K562 (cell line): ENCODE data around the gene C19orf12. TPM values are rescaled to one million over a fixed set of nuclear protein-coding genes. Genes with fewer than 3 reads are reported as not detected.

Source experiments
- ARID1B ChIP-seq: fragments of 450-650 bp; IDR thresholded peaks from 2 replicates; pipeline ENCODE4 v1.6.1; 2016; ENCODE audit warnings: antibody characterized with exemption, mild to moderate bottlenecking, inconsistent platforms
- C11orf30 ChIP-seq: fragments of 450-650 bp; IDR thresholded peaks from 2 replicates; pipeline ENCODE4 v1.6.1; 2016; ENCODE audit warnings: low read depth, mild to moderate bottlenecking
- CHCHD3 ChIP-seq: fragments of 250-450 bp; sonication (Bioruptor Pico); IDR thresholded peaks from 2 replicates; pipeline ENCODE4 v2.1.2; 2022; ENCODE audit warnings: mild to moderate bottlenecking
- ETS2 ChIP-seq: IDR thresholded peaks from 2 replicates; pipeline ENCODE4 v1.6.1; 2016; ENCODE audit warnings: borderline replicate concordance, missing genetic modification characterization, mild to moderate bottlenecking, moderate library complexity, missing compliant biosample characterization; ENCODE audit not compliant: poor library complexity, severe bottlenecking
- FOXM1 ChIP-seq, 2 experiments: fragments of 450-650 bp in 1 of 2; sonication (generic) in 1 of 2; formaldehyde crosslinking in 1 of 2; IDR thresholded peaks; 2 replicates each; pipeline versions ENCODE4 v1.6.1 to v1.9.0; 2017 to 2022; ENCODE audit warnings: low read depth in 2 of 2, mild to moderate bottlenecking in 2 of 2, missing genetic modification reagents in 1 of 2, moderate library complexity in 1 of 2
- MAFG ChIP-seq: fragments of 450-650 bp; conservative IDR thresholded peaks from 2 replicates; pipeline ENCODE4 v1.6.1; 2016; ENCODE audit warnings: missing genetic modification characterization, missing compliant biosample characterization
- NCOA4 ChIP-seq: fragments of 450-650 bp; IDR thresholded peaks from 2 replicates; pipeline ENCODE4 v1.6.1; 2018; ENCODE audit warnings: mild to moderate bottlenecking; ENCODE audit not compliant: partially characterized antibody
- POLR2G ChIP-seq: fragments of 200-400 bp; formaldehyde crosslinking; IDR thresholded peaks from 2 replicates; pipeline ENCODE4 v1.6.1; 2017; ENCODE audit warnings: low read depth, mild to moderate bottlenecking, antibody characterized with exemption, low read length, moderate library complexity
- POLR3A ChIP-seq: IDR thresholded peaks from 2 replicates; pipeline ENCODE4 v1.6.1; 2011; ENCODE audit warnings: borderline replicate concordance, mild to moderate bottlenecking, moderate library complexity; ENCODE audit not compliant: insufficient read length, insufficient read depth; ENCODE audit errors: extremely low read depth
- RFX7 ChIP-seq: fragments of 250-450 bp; sonication (Bioruptor Pico); IDR thresholded peaks from 2 replicates; pipeline ENCODE4 v1.5.1; 2021; ENCODE audit warnings: mild to moderate bottlenecking
- U2AF2 ChIP-seq: fragments of 200-400 bp; formaldehyde crosslinking; optimal IDR thresholded peaks from 2 replicates; pipeline ENCODE3; 2017; ENCODE audit warnings: low read depth, mild to moderate bottlenecking, low read length
- ZEB2 ChIP-seq: fragments of 450-650 bp; IDR thresholded peaks from 2 replicates; pipeline ENCODE4 v1.6.1; 2016
- ZNF121 ChIP-seq: sonication (generic); formaldehyde crosslinking; conservative IDR thresholded peaks from 2 replicates; pipeline ENCODE4 v1.8.0; 2022; ENCODE audit warnings: missing genetic modification reagents
- ZNF316 ChIP-seq: fragments of 450-650 bp; IDR thresholded peaks from 2 replicates; pipeline ENCODE4 v1.6.1; 2016
- ZNF449 ChIP-seq: fragments of 250-450 bp; sonication (Bioruptor Pico); IDR thresholded peaks from 2 replicates; pipeline ENCODE4 v1.8.0; 2022; ENCODE audit warnings: moderate library complexity, mild to moderate bottlenecking, inconsistent platforms
- polyA plus RNA-seq, 8 experiments: library from polyadenylated mRNA; depleted of rRNA in 4 of 8; stranded (reverse) in 5 of 8; unstranded in 3 of 8; fragments of >200 nt; fragmentation: Nextera tagmentation in 2 of 8; fragmentation: Illumina TruSeq in 1 of 8; extraction: Ambion mirVana in 2 of 8; extraction: Trizol in 1 of 8; gene quantifications; 2 replicates each; pipeline versions ENCODE4 v1.2.1 to v1.2.3, GENCODE V29; 2011 to 2014; ENCODE audit warnings: inconsistent platforms in 1 of 8, missing spikeins in 1 of 8
- total RNA-seq, 7 experiments: library from RNA; depleted of rRNA in 6 of 7; stranded (reverse); fragments of >200 nt in 6 of 7; fragmentation: Illumina TruSeq in 2 of 7; extraction: Trizol in 2 of 7; gene quantifications; 2 replicates each; pipeline versions ENCODE4 v1.2.1 to v1.2.3, GENCODE V29; 2011 to 2021; ENCODE audit warnings: low replicate concordance in 1 of 7
- TF ChIP-seq, protein P1 (sequence below): sonication (generic); formaldehyde crosslinking; IDR thresholded peaks from 2 replicates; pipeline ENCODE4 v1.8.1; 2023; ENCODE audit warnings: missing genetic modification reagents, mild to moderate bottlenecking, borderline replicate concordance

C19orf12 gene
- total and polyA plus RNA-seq, 9 of the 15 experiments (the other 6 are each of a cell fraction or from before 2014, with no cell fraction given) = 1.9 to 14.5 (median 10.2) TPM

DNA sequence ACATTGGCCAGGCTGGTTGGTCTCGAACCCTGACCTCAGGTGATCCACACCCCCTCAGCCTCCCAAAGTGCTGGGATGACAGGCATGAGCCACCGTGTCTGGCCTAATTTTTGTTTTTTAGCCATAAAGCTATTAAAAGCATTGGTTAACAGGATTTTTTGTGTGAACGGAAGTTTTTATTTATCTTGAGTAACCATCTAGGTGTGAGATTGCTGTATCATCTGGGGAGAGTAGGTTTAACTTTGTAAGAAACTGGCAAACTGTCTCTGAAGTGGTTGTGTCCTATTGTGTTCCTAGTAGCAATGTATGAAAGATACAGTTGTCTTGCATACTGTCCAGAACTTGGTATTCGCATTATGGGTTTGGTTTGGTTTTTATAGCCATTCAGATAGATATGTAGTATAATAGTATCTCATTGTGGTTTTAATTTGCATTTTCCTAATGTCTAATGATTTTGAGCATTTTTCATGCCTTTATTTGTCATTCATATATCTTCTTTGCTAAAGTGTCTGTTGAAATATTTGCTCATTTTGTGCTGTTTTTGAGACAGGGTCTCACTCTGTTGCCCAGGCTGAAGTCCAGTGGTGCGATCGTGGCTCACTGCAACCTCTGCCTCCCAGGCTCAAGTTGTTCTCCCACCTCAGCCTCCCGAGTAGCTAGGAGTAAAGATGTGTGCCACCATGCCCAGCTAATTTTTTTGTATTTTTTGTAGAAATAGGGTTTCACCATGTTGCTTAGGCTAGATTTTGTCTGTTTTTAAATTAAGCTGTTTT lies 63.3 kb downstream of the C19orf12 start (continued):
- TF ChIP-seq POLR2G = no peak
- TF ChIP-seq POLR3A = no peak
- TF ChIP-seq ZNF121 (CRISPR knock-in tag) = peak; percentile 71
- TF ChIP-seq CHCHD3 (CRISPR knock-in tag) = no peak
- TF ChIP-seq, protein P1, sequence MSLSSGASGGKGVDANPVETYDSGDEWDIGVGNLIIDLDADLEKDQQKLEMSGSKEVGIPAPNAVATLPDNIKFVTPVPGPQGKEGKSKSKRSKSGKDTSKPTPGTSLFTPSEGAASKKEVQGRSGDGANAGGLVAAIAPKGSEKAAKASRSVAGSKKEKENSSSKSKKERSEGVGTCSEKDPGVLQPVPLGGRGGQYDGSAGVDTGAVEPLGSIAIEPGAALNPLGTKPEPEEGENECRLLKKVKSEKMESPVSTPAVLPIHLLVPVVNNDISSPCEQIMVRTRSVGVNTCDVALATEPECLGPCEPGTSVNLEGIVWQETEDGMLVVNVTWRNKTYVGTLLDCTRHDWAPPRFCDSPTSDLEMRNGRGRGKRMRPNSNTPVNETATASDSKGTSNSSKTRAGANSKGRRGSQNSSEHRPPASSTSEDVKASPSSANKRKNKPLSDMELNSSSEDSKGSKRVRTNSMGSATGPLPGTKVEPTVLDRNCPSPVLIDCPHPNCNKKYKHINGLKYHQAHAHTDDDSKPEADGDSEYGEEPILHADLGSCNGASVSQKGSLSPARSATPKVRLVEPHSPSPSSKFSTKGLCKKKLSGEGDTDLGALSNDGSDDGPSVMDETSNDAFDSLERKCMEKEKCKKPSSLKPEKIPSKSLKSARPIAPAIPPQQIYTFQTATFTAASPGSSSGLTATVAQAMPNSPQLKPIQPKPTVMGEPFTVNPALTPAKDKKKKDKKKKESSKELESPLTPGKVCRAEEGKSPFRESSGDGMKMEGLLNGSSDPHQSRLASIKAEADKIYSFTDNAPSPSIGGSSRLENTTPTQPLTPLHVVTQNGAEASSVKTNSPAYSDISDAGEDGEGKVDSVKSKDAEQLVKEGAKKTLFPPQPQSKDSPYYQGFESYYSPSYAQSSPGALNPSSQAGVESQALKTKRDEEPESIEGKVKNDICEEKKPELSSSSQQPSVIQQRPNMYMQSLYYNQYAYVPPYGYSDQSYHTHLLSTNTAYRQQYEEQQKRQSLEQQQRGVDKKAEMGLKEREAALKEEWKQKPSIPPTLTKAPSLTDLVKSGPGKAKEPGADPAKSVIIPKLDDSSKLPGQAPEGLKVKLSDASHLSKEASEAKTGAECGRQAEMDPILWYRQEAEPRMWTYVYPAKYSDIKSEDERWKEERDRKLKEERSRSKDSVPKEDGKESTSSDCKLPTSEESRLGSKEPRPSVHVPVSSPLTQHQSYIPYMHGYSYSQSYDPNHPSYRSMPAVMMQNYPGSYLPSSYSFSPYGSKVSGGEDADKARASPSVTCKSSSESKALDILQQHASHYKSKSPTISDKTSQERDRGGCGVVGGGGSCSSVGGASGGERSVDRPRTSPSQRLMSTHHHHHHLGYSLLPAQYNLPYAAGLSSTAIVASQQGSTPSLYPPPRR = no peak
- no peak for TF ChIP-seq ZEB2
- TF ChIP-seq U2AF2 = no peak
- TF ChIP-seq ETS2 (tag) = no peak
- TF ChIP-seq C11orf30 = peak; percentile 64; the same call in 1 of the 2 replicates
- no peak for TF ChIP-seq FOXM1 (IDR thresholded peaks at IDR 0.05; ENCODE audit: low read depth)
- no peak for TF ChIP-seq FOXM1 (CRISPR knock-in tag; IDR thresholded peaks at IDR 0.05; ENCODE audit: low read depth)
- no peak for TF ChIP-seq ZNF449 (CRISPR knock-in tag)
- no peak for TF ChIP-seq NCOA4
- 0 out of 2 replicates have a peak, but pooled peaks have one; percentile 13 for TF ChIP-seq ARID1B
- no peak for TF ChIP-seq MAFG (tag)
- no peak for TF ChIP-seq RFX7 (CRISPR knock-in tag)
- TF ChIP-seq ZNF316 = peak; percentile 27; the same call in 1 of the 2 replicates
